ENCODE data around the gene HDAC4.
A peak's percentile ranks its signal among the peaks of the same experiment; 100 is the strongest.

The HDAC4 gene

DNA sequence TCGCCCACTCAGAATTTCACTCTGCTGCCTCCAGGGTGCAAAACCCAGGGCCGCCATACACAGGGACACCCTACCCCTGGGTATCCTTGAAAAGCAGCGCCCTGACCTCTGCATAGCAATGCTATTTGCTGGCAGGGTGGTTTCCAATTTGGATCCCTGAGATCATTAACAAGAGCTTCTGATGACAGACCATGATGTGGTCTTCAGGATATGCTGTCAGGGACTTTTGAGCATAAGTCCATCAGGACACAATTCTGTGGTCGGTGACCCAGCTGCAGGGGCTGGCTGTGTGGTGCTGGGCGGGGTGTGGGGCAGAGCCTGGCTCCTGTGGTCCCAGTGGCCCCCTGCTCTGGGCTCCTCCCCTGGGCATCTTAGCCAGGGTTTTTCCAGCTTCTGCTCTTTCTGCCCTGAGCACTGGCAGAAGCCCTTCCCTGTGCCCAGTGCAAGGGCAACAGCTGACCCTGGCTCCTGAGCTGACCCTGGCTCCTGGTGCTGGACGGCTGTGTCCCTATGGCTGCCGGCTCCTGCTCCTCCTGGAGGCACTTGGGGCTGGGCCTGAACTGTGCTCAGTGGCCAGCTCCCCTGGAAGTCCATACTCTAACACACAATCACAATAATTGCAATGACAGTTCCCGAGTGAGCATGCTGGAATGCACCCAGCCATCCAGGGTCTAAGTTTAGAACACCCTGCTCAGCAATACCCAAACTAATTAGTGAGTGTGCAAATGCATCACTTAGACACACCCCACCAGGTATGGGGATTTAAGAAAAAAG, 271.5 kb downstream of the HDAC4 start:
- DNase-seq, result no peak

DNA sequence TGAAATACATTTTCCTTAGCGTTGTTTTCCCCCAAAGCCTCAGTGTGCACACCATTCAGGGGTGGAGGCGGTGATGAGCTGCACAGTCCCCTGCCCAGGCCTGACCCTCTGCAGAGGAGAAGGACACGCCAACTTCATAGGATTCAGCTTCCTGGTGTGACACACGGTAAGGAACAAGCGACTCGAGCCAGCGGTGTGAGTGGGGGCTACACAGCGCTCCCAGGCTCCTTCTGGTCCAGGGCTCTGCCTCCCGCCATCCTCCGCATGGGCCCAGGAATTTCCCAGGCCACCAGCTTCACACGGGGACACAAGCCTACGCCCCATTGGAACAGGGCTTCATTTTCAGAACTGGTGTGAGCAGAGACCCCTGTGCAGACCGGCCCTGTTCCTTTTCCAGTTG, 272.1 kb downstream of the HDAC4 start:
- no peak for DNase-seq

DNA sequence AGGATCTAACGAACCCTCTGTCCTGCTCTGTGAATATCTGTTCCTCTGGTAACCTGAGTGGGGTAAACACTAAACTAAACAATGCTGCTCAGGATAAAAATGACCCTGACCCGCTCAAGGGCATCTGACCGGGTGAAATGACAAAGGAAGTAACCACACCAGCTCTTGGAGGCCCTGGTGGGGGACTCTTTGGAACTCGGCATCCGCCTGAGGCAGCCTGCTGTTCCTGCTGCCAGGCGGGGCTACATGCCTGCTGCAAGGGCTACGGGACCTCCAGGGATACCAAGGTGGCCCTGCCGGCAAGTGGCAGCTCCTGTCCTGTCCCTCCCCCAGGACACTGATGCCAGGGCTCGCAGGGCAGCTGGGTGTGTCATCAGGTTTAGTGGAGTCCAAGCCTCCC, 273.3 kb downstream of the HDAC4 start:
- no peak for DNase-seq

- DNase-seq, result no peak
These were observed 274.8 kb downstream of the HDAC4 start for GRCh38 chr2:239125726-239126675.

DNA sequence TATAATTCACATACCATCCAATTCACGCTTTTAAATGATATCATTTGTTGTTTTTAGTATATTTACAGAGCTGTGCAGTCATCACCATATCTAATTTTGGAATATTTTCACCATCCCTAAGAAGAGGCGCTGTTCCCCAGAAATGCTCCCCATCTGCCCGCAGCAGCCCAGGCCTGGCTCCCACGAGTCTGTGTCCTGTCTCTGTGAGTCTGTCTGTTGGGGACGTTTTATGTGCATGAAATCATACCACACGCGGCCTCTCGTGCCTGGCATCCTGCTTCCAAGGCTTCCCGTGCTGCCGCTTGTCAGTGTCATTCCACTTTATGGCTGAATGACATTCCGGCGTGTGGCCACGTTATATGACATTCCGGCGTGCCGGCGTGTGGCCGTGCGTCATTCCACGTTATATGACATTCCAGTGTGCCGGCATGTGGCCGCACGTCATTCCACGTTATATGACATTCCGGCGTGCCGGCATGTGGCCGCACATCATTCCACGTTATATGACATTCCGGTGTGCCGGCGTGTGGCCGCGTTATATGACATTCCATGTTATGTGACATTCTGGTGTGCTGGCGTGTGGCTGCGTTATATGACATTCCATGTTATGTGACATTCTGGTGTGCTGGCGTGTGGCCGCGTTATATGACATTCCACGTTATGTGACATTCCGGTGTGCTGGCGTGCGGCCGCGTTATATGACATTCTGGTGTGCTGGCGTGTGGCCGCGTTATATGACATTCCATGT, 276.5 kb downstream of the HDAC4 start:
- DNase-seq, result no peak

DNA sequence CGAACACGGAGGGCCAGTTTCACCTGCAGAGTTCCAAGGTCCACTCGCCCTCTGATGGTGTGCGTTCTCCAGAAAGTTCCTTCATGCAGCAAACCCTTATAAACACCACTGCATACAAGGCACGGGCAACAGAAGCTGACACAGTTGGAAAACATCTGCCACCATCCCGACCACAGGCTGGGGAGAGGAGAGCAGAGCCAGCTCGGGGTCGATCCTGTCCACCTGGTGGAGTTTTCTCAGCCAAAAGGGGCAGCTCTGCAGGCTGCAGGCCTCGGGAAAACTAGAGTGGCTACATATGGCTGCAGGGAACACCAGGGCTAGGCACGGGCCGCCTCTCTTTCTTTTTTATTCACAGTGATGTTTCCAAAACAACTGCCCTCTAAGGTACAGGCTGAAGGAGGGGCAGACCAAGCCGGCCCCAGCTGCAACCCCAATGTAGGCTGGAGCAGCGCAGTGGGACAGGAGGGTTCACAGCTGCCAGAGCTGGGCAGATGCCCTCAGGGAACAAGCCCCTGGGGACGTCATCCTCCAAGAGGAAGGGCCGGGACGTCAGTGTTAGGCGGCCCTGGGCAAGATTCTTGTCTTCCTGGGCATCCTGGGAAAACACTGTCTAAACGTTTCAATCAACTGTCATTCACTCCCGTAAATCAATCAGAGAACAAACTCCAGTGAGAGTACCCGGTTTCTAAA, 278.3 kb downstream of the HDAC4 start:
- DNase-seq, result no peak

- DNase-seq, result no peak
These were observed 279.2 kb downstream of the HDAC4 start for GRCh38 chr2:239121600-239122012.

GRCh38 chr2:239120664-239121063, 280.2 kb downstream of the HDAC4 start:
- no peak for DNase-seq

- DNase-seq, result no peak
These were observed 281.3 kb downstream of the HDAC4 start for GRCh38 chr2:239119346-239120126.

GRCh38 chr2:239118675-239119211, 282.1 kb downstream of the HDAC4 start:
- DNase-seq, result peak; percentile 13

DNA sequence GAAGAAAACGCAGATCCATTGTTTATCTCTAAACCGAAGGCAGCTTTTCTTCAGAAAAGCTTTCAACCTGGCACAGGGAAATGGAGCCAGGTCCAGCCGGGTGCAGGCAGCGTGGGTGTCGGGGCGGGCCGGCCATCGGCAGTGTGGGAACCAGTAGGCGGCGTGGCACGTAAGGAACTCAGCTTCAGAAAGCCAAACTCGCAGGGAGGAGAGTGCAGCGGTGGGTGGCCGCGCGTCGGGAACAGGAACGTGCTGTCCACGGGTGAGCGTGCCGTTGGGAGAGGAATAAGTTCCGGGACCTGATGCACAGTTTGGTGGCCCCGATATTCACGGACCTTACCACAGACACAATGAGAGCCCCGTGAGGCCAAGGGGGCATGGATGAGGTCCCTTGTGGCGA, 282.6 kb downstream of the HDAC4 start:
- no peak for DNase-seq

DNA sequence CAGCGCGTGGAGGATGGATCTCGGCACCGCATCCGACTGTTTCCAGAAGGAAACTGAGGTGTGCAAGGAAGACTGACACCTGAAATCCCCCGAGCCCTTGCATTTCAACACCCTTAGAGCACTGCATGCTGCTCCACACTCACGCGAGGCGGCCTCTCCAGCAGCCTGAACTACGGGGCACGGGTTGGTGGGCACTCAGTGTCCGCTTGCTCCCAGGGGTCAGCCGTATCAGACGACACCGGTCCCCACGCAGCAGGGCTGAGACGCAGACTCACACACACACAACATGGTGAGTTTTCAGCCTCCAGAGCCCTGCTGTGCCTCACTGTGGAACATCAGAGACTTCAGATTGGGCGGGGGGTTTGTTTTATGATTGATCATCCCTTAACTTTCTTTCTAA, 283.0 kb downstream of the HDAC4 start:
- no peak for DNase-seq

DNA sequence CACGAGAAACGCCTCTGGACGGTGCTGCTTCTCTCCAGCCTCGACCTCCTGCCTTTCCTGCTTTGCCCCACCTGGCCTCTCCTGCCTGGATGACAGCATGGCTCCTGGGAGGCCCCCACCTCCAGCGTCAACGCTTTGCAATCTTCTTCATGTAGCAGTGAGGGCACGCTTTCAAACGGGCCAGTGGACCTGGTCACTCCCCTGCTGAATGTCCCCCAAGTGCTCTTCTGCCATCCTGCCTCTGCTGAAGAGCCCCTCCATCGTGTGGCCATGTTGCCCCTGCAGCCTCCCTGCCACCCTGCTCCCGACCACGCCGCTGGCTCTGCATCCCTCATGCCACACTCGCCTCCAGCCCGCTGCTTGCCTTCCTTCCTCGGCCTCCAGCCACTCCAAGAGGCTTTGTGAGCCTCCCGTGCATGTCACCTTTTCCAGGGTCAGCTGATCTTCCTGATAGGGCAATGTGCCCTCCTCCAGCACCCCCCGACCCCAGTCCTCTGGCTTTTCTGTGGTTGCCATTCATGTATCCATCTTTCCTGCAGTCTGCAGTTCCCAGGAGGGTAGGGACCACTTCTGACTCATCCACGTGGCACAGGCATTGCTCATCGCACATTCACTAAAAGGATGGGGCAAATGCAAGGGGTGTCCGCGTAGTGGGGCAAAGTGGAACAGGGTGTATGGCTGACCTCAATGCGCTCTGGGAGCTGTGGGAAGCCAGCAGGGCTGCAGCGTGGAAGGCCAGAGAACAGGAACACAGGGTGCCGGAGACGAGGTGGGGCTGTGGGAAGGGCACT, 284.2 kb downstream of the HDAC4 start:
- DNase-seq, result no peak

GRCh38 chr2:239115616-239116015, 285.2 kb downstream of the HDAC4 start:
- no peak for DNase-seq

GRCh38 chr2:239114616-239115265, 286.1 kb downstream of the HDAC4 start:
- DNase-seq, result no peak

GRCh38 chr2:239114119-239114581, 286.7 kb downstream of the HDAC4 start:
- DNase-seq, result no peak

DNA sequence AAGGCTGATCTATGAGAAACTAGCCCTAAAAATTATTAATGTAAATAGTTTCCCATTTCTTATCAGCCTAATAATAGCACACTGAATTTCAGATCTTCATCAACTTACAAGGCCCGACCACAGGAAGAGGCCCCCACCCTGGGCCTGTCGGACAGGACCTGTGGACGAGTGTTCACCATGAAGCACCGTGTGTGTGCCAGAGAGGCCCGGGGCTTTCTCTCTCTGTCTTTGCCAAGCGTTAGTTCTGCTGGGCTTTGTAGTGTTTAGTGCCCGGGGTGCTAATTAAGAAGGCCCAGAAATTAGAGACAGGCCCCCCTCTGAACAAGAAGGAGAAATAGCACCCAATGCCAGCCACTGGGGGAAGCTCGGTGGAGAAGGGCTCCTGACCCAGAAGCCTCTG, 287.2 kb downstream of the HDAC4 start:
- no peak for DNase-seq

GRCh38 chr2:239113171-239113570, 287.6 kb downstream of the HDAC4 start:
- DNase-seq, result no peak

- no peak for DNase-seq
These were observed 288.6 kb downstream of the HDAC4 start for GRCh38 chr2:239112127-239112774.
